IMR-90 (cell line): ENCODE data around the gene ZNF273. TPM values are rescaled to one million over a fixed set of nuclear protein-coding genes. Genes with fewer than 3 reads are reported as not detected.

Experiments
- ATAC-seq: fragments of 200-7000 bp; cut with Tn5 transposase; 2 replicates; pipeline ENCODE4 v1.9.1; 2020; ENCODE audit warnings: low read depth, mild to moderate bottlenecking, moderate library complexity
- BruUV-seq: library from RNA; stranded (reverse); fragments of 400-500 nt; replicated peaks from 2 replicates; lab custom pipeline; 2021; lab: Mats Ljungman, UMichigan
- CTCF ChIA-PET: fragments of 300-600 bp; formaldehyde crosslinking; extraction: SDS; loops from one replicate; lab custom pipeline; 2021; ENCODE audit warnings: antibody characterized with exemption; lab: Yijun Ruan, JAX
- POLR2A ChIA-PET: fragments of 300-600 bp; sonication (Branson Sonifier 250); formaldehyde crosslinking; loops from one replicate; lab custom pipeline; 2022; ENCODE audit warnings: antibody characterized with exemption; ENCODE audit not compliant: unreplicated experiment; lab: Charles Lee
- DNase-seq: peaks from one replicate; pipeline ENCODE4 v3.0.0; 2013
- H2AFZ ChIP-seq: replicated peaks from 2 replicates; pipeline ENCODE3; 2013; ENCODE audit warnings: low read length, mild to moderate bottlenecking; ENCODE audit not compliant: poor library complexity
- H2AK5ac ChIP-seq: 2 replicates; pipeline ENCODE4 v1.6.1; 2013; ENCODE audit warnings: low read depth, low read length, inconsistent platforms
- H2AK9ac ChIP-seq: replicated peaks from 2 replicates; pipeline ENCODE3; 2013; ENCODE audit warnings: mild to moderate bottlenecking, low read depth, low read length, moderate library complexity; ENCODE audit not compliant: poor library complexity
- H2BK120ac ChIP-seq: 2 replicates; pipeline ENCODE4 v1.6.1; 2013; ENCODE audit warnings: low read depth, low read length, inconsistent platforms
- H2BK15ac ChIP-seq: 3 replicates; pipeline ENCODE4 v1.6.1; 2013; ENCODE audit warnings: low read depth, low read length, inconsistent platforms
- H2BK20ac ChIP-seq: 2 replicates; pipeline ENCODE4 v1.6.1; 2013; ENCODE audit warnings: low read depth, mild to moderate bottlenecking, inconsistent platforms, low read length, moderate library complexity
- H2BK5ac ChIP-seq: 2 replicates; pipeline ENCODE4 v1.6.1; 2013; ENCODE audit warnings: mild to moderate bottlenecking, low read depth, low read length, inconsistent platforms; ENCODE audit not compliant: poor library complexity, severe bottlenecking
- H3K14ac ChIP-seq: replicated peaks from 2 replicates; pipeline ENCODE4 v1.6.1; 2013; ENCODE audit warnings: low read depth, low read length, inconsistent platforms
- H3K18ac ChIP-seq: 2 replicates; pipeline ENCODE4 v1.6.1; 2013; ENCODE audit warnings: low read depth, low read length, control low read depth
- H3K23ac ChIP-seq: 2 replicates; pipeline ENCODE4 v1.6.1; 2013; ENCODE audit warnings: low read depth, low read length, inconsistent platforms
- H3K27ac ChIP-seq: 2 replicates; pipeline ENCODE4 v1.5.1; 2013; ENCODE audit warnings: mild to moderate bottlenecking, control low read depth, low read length; ENCODE audit not compliant: insufficient read depth
- H3K27me3 ChIP-seq: 2 replicates; pipeline ENCODE4 v1.6.1; 2013; ENCODE audit warnings: low read length; ENCODE audit not compliant: control insufficient read depth, insufficient read depth
- H3K36me3 ChIP-seq: 2 replicates; pipeline ENCODE4 v1.6.1; 2013; ENCODE audit warnings: low read length, mixed read lengths; ENCODE audit not compliant: control insufficient read depth, insufficient read depth
- H3K4ac ChIP-seq: 2 replicates; pipeline ENCODE4 v1.6.1; 2013; ENCODE audit warnings: low read depth, low read length, inconsistent platforms
- H3K4me1 ChIP-seq: 2 replicates; pipeline ENCODE4 v1.6.1; 2013; ENCODE audit warnings: low read length, mixed read lengths; ENCODE audit not compliant: control insufficient read depth, insufficient read depth
- H3K4me2 ChIP-seq: 2 replicates; pipeline ENCODE4 v1.6.1; 2013; ENCODE audit warnings: low read depth, mild to moderate bottlenecking, control low read depth, low read length, moderate library complexity
- H3K4me3 ChIP-seq: 2 replicates; pipeline ENCODE4 v1.5.1; 2013; ENCODE audit warnings: low read depth, mild to moderate bottlenecking, control low read depth, low read length, moderate library complexity; ENCODE audit not compliant: insufficient read depth
- H3K56ac ChIP-seq: 2 replicates; pipeline ENCODE4 v1.6.1; 2013; ENCODE audit warnings: low read length, inconsistent platforms; ENCODE audit not compliant: insufficient read depth; ENCODE audit errors: extremely low read depth
- H3K79me1 ChIP-seq, 2 experiments: 2 replicates each; pipeline ENCODE4 v1.6.1; 2013; ENCODE audit warnings: low read length in 2 of 2, inconsistent platforms in 1 of 2, low read depth in 1 of 2
- H3K9ac ChIP-seq: 2 replicates; pipeline ENCODE4 v1.6.1; 2013; ENCODE audit warnings: low read depth, low read length, control low read depth
- H3K9me1 ChIP-seq: 2 replicates; pipeline ENCODE4 v1.6.1; 2013; ENCODE audit warnings: low read length, inconsistent platforms; ENCODE audit not compliant: insufficient read depth
- H3K9me3 ChIP-seq: 2 replicates; pipeline ENCODE4 v1.6.1; 2013; ENCODE audit warnings: low read length; ENCODE audit not compliant: control insufficient read depth, insufficient read depth
- H4K20me1 ChIP-seq: 2 replicates; pipeline ENCODE4 v1.6.1; 2013; ENCODE audit warnings: low read length, inconsistent platforms; ENCODE audit not compliant: insufficient read depth
- H4K5ac ChIP-seq: 2 replicates; pipeline ENCODE4 v1.6.1; 2013; ENCODE audit warnings: mild to moderate bottlenecking, low read depth, low read length, control low read depth
- H4K8ac ChIP-seq, 2 experiments: 2 replicates each; pipeline ENCODE4 v1.6.1; 2013; ENCODE audit warnings: low read depth in 2 of 2, low read length in 2 of 2, control low read depth in 1 of 2, inconsistent platforms in 1 of 2
- H4K91ac ChIP-seq: 2 replicates; pipeline ENCODE4 v1.6.1; 2013; ENCODE audit warnings: low read depth, low read length, inconsistent platforms; ENCODE audit not compliant: insufficient read depth
- BHLHE40 ChIP-seq: fragments of 150-350 bp; IDR thresholded peaks from 2 replicates; pipeline ENCODE4 v1.6.1; 2016; ENCODE audit warnings: mild to moderate bottlenecking, low read depth, low read length
- CEBPB ChIP-seq: IDR thresholded peaks from 2 replicates; pipeline ENCODE4 v1.6.1; 2012; ENCODE audit warnings: low read depth, low read length, improper control_type of control experiment
- CHD1 ChIP-seq: IDR thresholded peaks from 2 replicates; pipeline ENCODE4 v1.6.1; 2012; ENCODE audit warnings: low read depth, low read length, improper control_type of control experiment
- CTCF ChIP-seq: conservative IDR thresholded peaks from 2 replicates; pipeline ENCODE4 v1.5.1; 2012; ENCODE audit warnings: mild to moderate bottlenecking, low read depth, low read length, improper control_type of control experiment
- ELK1 ChIP-seq: fragments of 150-350 bp; IDR thresholded peaks from 2 replicates; pipeline ENCODE4 v1.6.1; 2016; ENCODE audit warnings: low read depth, mild to moderate bottlenecking, low read length, moderate library complexity, borderline replicate concordance
- FOS ChIP-seq: fragments of 150-350 bp; IDR thresholded peaks from 2 replicates; pipeline ENCODE4 v1.6.1; 2016; ENCODE audit warnings: low read depth, low read length
- MAFK ChIP-seq: IDR thresholded peaks from 2 replicates; pipeline ENCODE4 v1.6.1; 2012; ENCODE audit warnings: low read depth, low read length, improper control_type of control experiment
- MAZ ChIP-seq: IDR thresholded peaks from 2 replicates; pipeline ENCODE4 v1.6.1; 2012; ENCODE audit warnings: low read depth, mild to moderate bottlenecking, low read length, improper control_type of control experiment, moderate library complexity, borderline replicate concordance
- MXI1 ChIP-seq: IDR thresholded peaks from 2 replicates; pipeline ENCODE4 v1.6.1; 2012; ENCODE audit warnings: low read depth, mild to moderate bottlenecking, low read length, moderate library complexity, borderline replicate concordance
- NFE2L2 ChIP-seq: fragments of 150-350 bp; IDR thresholded peaks from 2 replicates; pipeline ENCODE4 v1.6.1; 2016; ENCODE audit warnings: low read depth, mild to moderate bottlenecking, low read length
- POLR2A ChIP-seq: IDR thresholded peaks from 2 replicates; pipeline ENCODE4 v1.6.1; 2012; ENCODE audit warnings: mild to moderate bottlenecking, low read depth, low read length
- RAD21 ChIP-seq: IDR thresholded peaks from 2 replicates; pipeline ENCODE4 v1.6.1; 2012; ENCODE audit warnings: low read length, improper control_type of control experiment
- RCOR1 ChIP-seq: IDR thresholded peaks from 2 replicates; pipeline ENCODE4 v1.6.1; 2012; ENCODE audit warnings: mild to moderate bottlenecking, low read length, improper control_type of control experiment; ENCODE audit not compliant: insufficient replicate concordance
- RFX5 ChIP-seq: IDR thresholded peaks from 2 replicates; pipeline ENCODE4 v1.8.0; 2012; ENCODE audit warnings: low read depth, mild to moderate bottlenecking, low read length, moderate library complexity
- SMC3 ChIP-seq: fragments of 150-350 bp; IDR thresholded peaks from 2 replicates; pipeline ENCODE4 v1.6.1; 2016; ENCODE audit warnings: low read depth, mild to moderate bottlenecking, antibody characterized with exemption, low read length, moderate library complexity
- USF2 ChIP-seq: fragments of 150-350 bp; IDR thresholded peaks from 2 replicates; pipeline ENCODE4 v1.6.1; 2017; ENCODE audit warnings: mild to moderate bottlenecking, antibody characterized with exemption, low read length, low read depth
- WGBS, 2 experiments: methylation state at CpG; one replicate each; pipeline versions ENCODE4 v1.1.5 to v1.1.7; 2013; ENCODE audit warnings: missing lambda C conversion rate in 2 of 2; ENCODE audit not compliant: insufficient read length in 1 of 2; ENCODE audit errors: extremely low coverage in 2 of 2; 5-methylcytosine and 5-hydroxymethylcytosine counted together
- dilution Hi-C: fragments of 300-500 bp; cut with HindIII; formaldehyde crosslinking; loops from one replicate; pipeline ENCODE4 v1.14.3; 2018; ENCODE audit warnings: low sequenced_read_pairs; ENCODE audit not compliant: unreplicated experiment
- in situ Hi-C: fragments of 300-500 bp; cut with MboI; formaldehyde crosslinking; loops from 3 replicates; pipeline ENCODE4 v1.14.3; 2019; ENCODE audit warnings: low sequenced_read_pairs, inconsistent platforms, mixed read lengths
- intact Hi-C: fragments of 100-400 bp; cut with micrococcal nuclease; formaldehyde crosslinking; loops from 2 replicates; pipeline ENCODE4 v1.10.0; 2022
- polyA plus RNA-seq, 3 experiments: library from polyadenylated mRNA; depleted of rRNA; stranded (reverse); fragments of >200 nt; gene quantifications; 2 replicates each; pipeline ENCODE4 v1.2.3, GENCODE V29; 2012; ENCODE audit warnings: low replicate concordance in 1 of 3
- total RNA-seq: library from RNA; depleted of rRNA; stranded (reverse); fragments of >200 nt; gene quantifications from 2 replicates; pipeline ENCODE4 v1.2.3, GENCODE V29; 2012

The ZNF273 gene
- total and polyA plus RNA-seq, 2 of the 4 experiments (the other 2 are of a cell fraction): 1.5 to 2.7 TPM

- no peaks in the 10 kb centered on the region for H3K79me1 ChIP-seq
- POLR2A ChIA-PET: no interaction called here
- no peak overlapping the region for H2BK20ac ChIP-seq
- H4K20me1 ChIP-seq: no peaks in the 10 kb centered on the region
- H3K9me1 ChIP-seq: no peaks in the 10 kb centered on the region
- no peak overlapping the region for H2AFZ ChIP-seq
- H3K27me3 ChIP-seq: no peaks in the 10 kb centered on the region
- no peak overlapping the region for H3K56ac ChIP-seq
- H4K8ac ChIP-seq: no peak overlapping the region
- in situ Hi-C loops: no loop called here
- H2BK120ac ChIP-seq: no peak overlapping the region
- H2BK15ac ChIP-seq: no peak overlapping the region
- intact Hi-C loops: no loop called here
- no peak overlapping the region for H2BK5ac ChIP-seq
- no peaks in the 10 kb centered on the region for H3K36me3 ChIP-seq
- BruUV-seq: no TSS peak
- no CpG with 5 or more reads among the region's 1 CpG for WGBS, 2 experiments
- H3K9ac ChIP-seq: no peak overlapping the region
- ATAC-seq (no peak), DNase-seq (no peak)
- dilution Hi-C loops: no loop called here
- H4K5ac ChIP-seq: no peak overlapping the region
- no peak overlapping the region for H3K4ac ChIP-seq
- H2AK9ac ChIP-seq: no peak overlapping the region
- no peak for TF ChIP-seq MAFK
- TF ChIP-seq RCOR1: no peak
- no peak for TF ChIP-seq BHLHE40
- no peak for TF ChIP-seq NFE2L2
- TF ChIP-seq ELK1: no peak
- no peak for TF ChIP-seq CTCF
- no peak for TF ChIP-seq CHD1
- TF ChIP-seq MXI1: no peak
- TF ChIP-seq FOS: no peak
- TF ChIP-seq RAD21: no peak
- TF ChIP-seq RFX5: no peak
- TF ChIP-seq SMC3: no peak
- TF ChIP-seq CEBPB: no peak
- TF ChIP-seq USF2: no peak
- TF ChIP-seq MAZ: no peak
- no peak for TF ChIP-seq POLR2A
- H3K18ac ChIP-seq: no peak overlapping the region
- no peaks in the 10 kb centered on the region for H3K9me3 ChIP-seq
- no peaks in the 10 kb centered on the region for H3K4me1 ChIP-seq
- H2AK5ac ChIP-seq: no peak overlapping the region
- CTCF ChIA-PET: no interaction called here
- H3K23ac ChIP-seq: no peak overlapping the region
- no peak overlapping the region for H3K4me3 ChIP-seq
- no peak overlapping the region for H3K14ac ChIP-seq
- no peak overlapping the region for H4K91ac ChIP-seq
- no peak overlapping the region for H3K4me2 ChIP-seq
- H3K27ac ChIP-seq: no peak overlapping the region
These were observed 35.5 kb downstream of the ZNF273 start for GRCh38 chr7:64938540-64938939.
